GM18873 (cell line): ENCODE results near the gene DKK3.

Source experiments
- ATAC-seq: cut with Tn5 transposase; IDR thresholded peaks from one replicate; pipeline ENCODE4 v1.9.1; 2021; ENCODE audit warnings: mild to moderate bottlenecking, moderate library complexity, moderate number of reproducible peaks; ENCODE audit not compliant: unreplicated experiment, low FRiP score

The DKK3 gene

DNA sequence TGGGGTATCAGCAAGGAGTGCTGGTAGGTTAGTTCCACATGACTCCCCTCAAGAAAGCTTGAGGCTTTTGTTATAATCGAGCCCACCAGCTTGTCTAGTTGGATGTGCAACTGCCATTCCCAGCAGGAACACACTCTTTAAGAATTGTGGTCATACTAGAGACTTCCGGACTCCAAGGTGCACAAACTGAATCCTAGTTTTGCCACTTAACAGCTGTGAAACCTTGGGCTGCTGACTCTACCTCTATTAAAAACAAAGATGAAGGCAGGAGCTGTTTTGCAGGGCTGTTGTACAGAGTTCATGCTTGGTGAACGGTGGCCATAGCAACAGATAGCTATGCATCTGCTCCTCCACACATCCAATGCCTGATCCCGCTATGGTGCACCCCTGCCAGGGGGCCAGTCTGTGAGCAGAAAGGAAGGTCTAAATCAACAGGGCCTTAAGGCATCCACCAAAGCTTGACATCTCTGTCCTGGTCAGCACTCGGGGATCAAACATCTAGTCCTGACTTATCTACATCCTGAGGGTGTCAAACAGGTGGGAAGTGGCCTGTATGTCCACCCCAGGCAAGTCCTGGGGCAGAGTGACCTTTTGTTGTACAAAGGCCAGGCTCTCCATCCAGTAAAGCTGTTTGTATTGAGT lies 36.4 kb downstream of the DKK3 start:
- ATAC-seq, result no peak

DNA sequence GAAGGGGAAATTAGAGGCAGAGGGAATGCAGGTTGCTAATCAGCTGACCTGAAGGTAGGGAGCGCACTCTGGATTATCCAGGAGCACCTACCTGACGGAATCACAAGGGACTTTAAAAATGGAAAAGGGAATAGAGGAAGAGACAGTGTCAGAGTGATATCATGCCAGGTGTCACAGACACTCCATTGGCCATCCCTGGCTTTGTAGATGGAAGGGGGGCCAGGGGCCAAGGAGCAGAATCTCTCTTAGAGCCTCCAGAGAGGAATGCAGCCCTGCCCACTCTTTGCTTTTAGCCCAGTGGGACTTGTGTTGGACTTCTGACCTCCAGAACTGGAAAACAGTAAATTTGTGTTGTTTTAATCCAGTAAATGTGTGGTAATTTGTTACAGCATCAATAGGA lies 37.9 kb downstream of the DKK3 start:
- ATAC-seq, result no peak

DNA sequence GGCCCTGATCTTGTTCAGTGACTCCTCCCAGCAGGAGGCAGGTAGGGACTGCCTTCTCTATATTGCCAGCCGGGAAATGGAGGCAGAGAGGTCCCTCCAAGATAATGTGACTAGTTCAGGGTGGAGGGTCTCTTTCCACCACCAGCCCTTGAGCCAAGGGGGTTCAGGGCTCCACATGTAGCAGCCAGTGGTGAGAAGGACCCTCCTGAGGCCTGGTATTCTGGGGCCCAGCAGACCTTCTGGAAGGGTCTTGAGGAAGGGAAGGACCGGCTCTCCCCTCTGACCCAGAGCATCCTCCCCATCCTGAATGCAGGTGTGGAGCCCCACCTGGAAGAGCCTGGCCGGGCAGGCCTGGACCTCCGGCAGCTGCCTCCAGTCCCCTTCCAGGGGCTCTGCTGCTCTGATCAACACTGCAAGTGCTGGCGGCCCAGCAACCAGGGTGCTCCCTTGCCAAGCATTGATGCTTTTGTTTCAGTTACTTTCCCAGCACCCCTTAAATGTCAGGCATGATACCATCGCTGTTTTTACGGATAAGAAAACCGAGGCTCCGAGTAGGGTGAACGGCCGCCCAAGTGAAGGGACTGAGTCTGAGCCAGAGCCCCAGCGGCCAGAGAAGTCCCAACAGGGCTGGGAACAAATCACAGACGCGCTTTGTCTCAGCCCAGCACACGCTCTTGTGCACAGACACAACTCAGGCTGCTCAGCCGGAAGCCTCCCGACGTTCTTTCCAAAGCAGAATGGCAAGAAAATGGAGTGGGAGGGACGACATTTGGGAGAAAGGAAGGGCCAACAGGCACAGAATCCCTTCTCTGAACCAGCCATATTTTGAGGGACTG lies 38.8 kb downstream of the DKK3 start:
- no peak for ATAC-seq

DNA sequence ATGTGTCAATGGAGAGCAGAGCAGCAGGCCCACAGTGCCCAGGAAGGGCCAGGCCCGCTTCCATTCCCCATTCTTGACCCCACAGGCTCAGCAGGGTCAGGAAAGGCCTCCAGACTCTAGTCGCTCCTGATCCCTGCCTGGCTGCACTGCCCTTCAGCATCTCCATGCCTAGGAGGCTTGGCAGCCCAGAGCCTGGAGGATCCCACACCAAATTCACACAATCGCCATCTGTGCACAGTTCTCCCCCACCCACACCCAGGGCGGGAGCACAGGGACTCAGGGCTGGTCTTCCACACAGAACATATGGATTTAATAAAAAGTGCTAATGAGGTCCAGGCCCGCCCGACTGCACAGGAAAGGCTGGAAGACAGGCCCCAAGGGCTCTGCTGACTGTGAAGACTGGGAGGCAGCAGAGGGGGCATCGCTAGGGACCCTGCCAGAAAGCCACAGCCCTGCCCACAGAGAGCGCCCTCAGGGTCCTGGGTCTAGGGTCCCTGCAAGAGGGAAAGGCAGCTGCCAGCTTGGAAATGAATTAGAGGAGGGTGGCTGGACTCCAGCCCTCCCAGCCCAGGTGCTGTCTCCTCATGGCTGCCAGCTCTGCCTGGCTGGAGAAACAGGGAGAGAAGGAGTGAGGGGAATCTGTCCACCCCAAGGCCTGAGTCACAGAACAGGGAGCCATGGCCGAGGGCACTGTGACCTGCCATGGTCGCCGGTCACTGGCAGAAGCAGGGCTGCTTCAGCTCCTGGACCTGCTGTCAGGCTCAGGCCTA lies 39.7 kb downstream of the DKK3 start:
- no peak for ATAC-seq

DNA sequence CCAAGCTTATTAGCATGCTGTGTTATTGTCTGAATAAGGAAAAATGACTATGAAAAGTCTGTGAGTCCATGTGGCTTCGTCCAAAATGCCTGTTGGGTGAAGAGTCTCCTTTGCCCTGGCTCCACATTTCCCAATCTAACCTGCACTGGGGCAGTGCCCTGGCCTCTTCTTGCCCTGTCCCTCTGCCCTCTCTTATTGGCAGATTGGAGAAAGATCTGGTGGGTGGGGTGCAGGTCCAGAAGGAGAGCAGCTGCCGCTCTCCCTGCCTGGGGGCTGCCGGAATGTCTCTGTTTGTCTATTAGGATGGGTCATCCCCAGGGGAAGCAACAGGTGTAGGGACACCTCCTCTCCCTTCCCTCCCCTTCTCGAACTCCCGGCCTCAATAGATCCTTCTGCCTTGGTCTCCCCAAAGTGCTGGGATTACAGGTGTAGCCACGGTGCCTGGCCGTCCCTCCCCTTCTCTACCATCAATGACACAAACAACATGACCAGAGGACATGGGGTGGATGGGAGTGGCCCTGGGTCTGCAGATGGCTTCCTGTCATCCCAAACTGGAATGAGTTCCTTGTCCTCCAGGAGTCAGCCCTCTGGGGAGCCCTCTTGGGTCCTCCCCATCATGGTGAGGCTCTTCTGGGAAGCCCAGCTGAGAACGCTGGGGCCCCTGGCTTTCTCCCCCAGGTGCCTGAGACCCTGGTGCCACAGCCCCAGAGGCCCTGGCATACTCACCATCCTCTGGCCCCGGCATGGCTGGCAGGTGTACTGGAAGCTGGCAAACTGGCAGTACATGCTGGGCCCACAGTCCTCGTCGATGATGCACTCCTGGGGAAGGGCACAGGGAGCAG lies 40.5 kb downstream of the DKK3 start:
- no peak for ATAC-seq

DNA sequence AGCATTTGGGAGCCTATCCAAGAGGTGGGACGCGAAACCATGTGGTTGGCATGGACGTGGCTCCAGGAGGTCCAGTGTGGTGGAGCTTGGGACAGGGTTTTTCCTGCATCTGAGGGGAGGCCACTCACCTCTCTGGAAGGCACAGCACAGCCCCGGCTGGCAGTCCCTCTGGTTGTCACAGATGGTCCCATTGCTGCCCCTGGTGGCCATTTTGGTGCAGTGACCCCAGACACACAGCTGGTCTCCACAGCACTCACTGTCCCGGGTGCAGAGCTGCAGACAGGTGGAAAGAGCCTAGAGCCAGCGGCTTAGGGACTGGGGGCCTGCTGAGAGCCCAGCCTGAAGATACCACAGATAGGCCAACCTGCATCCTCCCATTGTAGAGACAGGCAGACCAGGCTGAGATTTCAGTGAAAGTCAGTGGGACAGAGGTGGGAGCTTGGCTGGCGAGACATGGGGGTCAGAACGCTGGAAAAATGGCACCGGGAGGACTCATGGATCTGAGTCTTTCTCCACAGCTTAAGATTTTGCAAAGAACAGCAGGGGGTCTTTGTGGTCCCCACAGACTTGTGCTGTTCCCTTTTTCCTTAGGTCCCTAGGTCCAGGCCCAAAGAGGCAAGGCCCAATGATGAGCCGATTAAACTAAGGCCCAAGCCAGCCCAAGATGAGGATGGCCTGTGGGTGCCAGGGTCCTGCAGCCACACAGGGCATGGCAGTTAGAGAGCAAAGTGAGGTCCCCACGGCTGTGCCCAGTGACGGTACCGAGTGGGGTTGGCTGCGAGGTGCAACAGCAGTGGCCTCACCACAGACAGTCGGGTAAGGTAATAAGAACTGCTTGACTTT lies 41.4 kb downstream of the DKK3 start:
- peak; percentile 68 for ATAC-seq

DNA sequence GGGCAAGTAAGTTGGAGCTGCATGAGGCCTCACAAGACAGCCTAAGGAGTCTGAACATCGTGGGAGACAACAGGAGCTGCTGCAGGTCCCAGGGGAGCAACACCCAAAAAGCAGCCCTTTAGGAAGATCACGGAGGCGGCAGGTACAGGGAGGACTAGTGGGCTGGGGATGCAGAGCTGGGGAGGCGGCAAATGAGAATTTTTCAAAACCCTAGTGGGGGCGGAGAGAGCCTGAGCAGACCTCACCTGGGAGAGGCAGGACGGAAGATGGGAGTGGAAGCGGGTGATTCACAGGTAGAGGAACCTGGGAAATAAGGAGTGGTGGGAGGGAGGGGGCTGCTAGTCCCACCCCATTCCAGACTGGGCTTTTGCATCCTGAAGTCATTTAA lies 42.1 kb downstream of the DKK3 start:
- ATAC-seq, result no peak

DNA sequence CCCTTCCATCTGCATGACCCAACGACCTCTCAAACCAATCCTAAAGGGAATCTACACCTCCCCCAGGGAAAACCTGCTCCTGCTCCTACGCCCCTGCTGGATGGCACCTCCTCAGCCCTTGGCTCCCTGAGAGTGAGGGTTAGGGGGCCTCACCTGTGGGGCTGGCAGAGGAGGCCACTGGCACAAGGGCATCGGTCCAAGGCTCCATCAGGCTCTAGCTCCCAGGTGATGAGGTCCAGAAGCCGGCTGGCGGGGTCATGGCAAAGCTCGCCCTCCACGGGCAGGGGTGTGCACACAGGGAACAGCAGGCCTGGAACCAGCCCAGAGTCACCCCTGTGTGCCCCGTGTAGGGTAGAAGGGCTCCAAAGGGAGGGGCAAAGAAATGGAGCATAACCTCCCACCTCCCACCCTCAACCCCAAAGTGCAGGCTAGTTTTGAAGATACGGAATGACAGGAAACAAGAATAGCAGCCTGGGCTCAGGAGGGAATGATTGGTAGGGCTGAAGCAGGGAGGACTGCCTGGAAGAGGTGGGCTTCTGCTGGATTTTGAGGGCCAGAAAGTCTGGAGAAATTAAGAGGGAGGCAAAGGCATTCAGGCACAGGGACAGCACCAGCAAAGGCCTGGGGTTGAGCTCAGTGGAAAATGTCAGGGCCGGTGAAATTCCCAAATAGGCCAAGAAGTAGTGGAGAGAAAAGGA lies 42.6 kb downstream of the DKK3 start:
- ATAC-seq, result no peak

DNA sequence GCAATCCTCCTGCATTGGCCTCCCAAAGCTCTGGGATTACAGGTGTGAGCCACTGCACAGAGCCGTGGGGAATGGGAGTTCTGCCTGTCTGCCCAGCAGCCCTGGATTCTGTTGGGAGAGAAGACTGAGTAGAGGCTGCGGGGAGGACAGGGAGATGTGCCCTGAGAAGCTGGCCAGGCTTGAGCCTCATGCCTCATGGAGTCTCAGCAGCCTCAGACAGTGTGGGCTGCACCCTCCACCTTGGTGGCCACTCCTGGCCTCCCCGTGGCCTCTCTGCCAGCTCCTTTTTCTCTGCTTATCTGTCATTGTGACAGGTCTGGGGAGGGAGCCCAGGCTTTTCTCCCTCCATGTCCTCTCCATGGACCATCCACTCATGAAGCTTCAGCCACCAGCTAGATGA lies 43.2 kb downstream of the DKK3 start:
- ATAC-seq, result no peak

DNA sequence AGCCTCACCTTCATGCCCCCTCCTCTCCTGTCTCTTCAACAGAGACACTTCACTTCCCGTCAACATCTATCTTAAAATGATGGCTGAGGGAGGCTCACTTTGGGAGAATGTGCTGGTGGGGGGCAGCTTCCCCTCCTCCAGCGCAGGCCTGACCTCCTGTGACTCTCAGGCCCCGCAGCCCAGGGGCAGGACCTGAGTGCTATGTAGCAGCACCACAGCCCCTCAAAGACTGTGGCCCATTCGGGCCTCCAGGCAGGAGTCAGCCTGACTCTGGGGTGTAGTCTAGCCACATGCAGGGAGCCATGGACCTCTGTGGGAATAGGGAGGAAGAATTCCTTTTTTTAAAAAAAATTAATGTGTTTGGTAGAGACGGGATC lies 43.7 kb downstream of the DKK3 start:
- ATAC-seq, result no peak

DNA sequence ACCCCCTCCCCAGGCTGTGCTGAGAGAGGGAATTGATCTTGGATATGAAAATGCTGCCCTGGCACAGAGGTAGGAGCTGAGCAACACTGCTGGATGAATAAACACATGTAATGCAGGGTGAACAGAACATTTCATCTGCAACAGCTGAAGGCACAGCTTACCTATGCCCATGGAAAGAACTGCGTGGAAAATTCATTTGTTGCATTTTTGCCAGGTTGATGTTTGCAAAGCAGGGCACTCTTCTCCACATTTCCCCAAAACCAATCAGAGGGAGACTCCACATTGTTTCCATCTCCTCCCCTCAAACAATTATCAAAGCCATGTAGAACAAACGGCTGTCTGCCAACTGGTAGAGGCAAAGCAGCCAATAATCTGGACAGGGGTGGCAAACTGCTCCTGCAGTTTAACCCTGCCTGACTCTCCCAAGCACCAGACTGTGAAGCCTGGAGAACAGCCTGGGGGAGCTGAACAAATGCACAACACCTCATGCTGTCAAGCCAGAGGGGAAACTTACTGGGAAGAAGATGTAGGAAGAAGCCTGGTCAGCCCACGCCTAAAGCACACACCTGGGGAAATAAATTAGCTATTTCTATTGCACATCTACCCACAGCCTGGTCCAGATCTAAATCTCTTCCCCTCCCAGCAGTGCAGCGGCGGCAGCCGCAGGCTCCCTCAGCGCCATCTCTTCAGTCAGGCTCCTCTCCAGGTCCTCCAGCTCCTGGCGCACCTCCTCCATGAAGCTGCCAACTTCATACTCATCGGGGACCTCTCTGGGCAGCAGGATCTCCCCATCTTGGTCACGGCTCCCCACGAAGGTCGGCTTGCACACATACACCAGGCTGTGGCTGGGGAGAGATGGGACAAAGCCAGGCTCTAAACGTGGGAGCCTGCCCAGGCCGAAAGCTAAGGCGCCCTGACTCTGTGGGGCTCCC lies 44.3 kb downstream of the DKK3 start:
- ATAC-seq, result no peak

DNA sequence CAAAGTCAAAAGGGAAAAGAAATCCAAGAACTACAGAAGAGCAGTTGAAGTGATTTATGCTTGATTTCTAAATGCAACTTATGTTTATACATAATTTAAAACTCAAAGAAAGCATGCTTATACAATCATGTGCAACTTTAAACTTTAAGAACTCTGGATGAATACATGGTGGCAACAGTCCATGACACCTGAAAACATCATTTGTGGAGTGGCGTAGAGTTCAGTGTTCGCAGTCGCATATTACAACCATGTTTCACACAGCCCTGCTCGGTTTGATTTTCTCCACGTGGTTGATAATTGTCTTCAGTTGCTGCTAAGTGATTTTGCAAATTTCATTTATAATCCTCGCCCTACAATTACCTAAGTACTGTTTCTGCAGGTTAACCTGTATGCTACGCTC lies 45.4 kb downstream of the DKK3 start:
- ATAC-seq, result no peak

DNA sequence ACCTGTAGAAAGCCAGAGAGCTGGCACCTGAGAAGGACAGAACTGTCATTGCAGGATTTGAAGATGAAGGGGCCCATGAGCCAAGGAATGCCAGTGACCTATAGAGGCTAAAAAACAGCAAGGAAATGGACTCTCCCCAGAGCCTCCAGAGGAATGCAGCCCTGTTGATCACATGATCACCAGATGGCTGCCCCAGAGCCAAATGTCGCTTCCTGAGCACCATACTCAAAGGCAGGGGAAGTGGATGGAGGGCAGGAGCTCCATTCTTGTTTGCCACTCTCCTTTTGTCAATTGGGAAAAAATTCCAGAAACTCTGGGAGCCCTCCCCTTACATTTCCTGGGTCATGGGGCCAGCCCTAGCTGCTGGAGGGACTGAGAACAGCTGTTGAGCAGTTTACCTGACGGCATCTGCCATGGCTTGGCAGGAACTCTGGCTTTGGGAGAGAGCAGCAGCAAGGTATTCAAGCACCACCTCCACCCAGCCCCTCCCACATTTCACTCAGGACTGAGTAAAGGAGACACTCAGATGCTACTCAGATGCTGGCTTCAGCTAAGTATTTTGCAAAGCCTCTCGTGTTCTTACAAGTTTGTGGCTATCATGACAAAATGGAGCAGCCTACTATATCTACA lies 46.9 kb downstream of the DKK3 start:
- no peak for ATAC-seq

DNA sequence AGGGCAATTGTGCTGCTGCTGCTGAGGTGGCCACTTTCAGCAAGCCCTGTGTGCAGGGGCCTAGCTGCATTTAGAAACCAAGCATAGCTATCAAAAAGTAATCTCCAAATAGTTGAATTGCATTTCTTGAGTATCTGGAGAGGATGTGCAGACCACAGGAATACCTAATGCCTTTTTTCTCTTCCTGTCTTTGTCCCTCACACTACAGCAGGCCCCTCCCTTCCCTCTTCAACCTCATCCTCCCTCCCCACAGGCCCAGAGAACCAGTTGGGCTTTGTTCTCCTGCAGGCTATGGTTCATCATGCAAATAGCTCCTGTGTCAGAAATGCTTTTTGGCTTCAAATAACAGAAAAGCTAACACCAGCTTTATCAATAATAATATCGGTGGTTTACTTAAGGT lies 47.7 kb downstream of the DKK3 start:
- no peak for ATAC-seq

DNA sequence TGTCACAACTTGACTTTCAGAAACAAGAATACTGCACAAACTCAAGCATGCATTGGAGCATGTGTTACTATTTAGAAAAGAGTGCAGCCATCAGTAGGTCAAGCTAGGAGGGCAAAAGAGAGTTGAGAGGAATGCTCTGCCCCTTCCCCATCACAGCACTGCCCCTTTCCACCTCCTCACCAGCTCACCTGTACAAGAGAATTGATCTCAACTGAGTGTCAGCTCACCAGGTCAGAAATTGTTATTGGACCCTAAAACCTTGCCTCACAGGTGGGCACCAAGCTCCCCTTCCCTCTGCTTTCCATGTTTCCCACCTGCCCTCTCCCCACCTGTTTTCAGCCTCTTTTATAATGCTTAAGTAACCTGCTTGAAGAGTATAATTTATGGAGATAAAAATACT lies 48.8 kb downstream of the DKK3 start:
- ATAC-seq, result no peak

DNA sequence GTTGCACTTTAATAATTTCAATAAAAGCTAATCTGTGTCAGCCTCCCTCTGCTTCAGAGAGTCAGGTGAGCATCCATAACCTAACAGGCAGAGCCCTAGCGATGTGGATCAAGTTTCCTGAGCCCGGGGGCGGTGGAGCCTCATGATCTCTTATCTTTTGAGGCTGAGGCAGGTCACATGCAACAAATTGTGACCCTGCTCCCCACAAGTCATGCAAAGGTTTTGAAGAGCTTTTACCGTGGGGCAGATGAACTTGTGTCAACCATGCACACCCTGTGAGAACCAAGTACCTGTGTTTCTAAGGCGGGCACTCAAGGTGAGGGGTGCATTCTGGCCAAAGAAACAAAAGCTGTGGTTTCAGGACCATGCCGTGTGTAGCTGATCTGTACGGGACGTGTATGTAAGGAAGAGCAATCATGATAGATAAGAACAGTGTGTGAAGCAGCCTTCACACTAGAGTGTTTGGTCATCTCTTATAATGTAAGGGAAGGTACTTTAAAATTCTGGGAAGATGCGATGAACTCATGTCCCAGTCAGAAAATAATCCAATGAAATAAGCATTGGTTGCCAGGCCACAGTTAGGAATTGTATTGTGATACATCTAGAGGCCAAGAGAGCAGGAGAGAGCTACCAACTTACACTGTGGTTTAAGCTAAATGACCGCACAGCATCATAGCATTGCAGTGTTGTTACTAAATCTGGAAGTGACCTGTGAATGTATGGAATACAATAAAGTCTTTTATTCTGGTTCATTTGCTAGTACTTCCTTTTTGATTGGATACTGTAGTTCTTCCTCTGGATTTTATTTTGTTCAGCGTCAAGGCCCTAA lies 49.8 kb downstream of the DKK3 start:
- no peak for ATAC-seq

DNA sequence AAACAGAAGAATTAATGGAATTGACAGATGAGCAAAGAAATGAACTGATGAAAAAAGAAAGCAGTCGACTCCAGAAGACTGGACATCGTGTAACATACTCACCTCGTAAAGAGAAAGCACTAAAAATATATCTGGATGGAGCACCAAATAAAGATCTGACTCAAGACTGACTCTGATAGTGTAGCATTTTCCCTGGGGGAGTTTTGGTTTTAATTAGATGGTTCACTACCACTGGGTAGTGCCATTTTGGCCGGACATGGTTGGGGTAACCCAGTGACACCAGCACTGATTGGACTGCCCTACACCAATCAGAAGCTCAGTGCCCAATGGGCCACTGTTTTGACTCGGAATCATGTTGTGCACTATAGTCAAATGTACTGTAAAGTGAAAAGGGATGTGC lies 52.4 kb downstream of the DKK3 start:
- no peak for ATAC-seq
